Endodermal cell (in vitro differentiated cells): Measurements from ENCODE around the gene DBNDD1. TPM values are rescaled to one million over a fixed set of nuclear protein-coding genes. Genes with fewer than 3 reads are reported as not detected.

ENCODE experiments used
- DNase-seq: peaks from one replicate; pipeline ENCODE4 v3.0.0-alpha.2; 2017
- H3K27ac ChIP-seq: 2 replicates; pipeline ENCODE4 v1.5.1; 2013; ENCODE audit warnings: mild to moderate bottlenecking, low read depth, low read length, moderate library complexity
- H3K27me3 ChIP-seq: 2 replicates; pipeline ENCODE4 v1.6.1; 2013; ENCODE audit warnings: mild to moderate bottlenecking, low read length, moderate library complexity; ENCODE audit not compliant: insufficient read depth, control insufficient read depth, poor library complexity, severe bottlenecking
- H3K36me3 ChIP-seq: 2 replicates; pipeline ENCODE4 v1.7.0; 2013; ENCODE audit warnings: mild to moderate bottlenecking, low read length, moderate library complexity; ENCODE audit not compliant: control insufficient read depth, insufficient read depth
- H3K4me1 ChIP-seq: one replicate; pipeline ENCODE4 v1.7.0; 2013; ENCODE audit warnings: low read length; ENCODE audit not compliant: control insufficient read depth, insufficient read depth
- H3K4me3 ChIP-seq: 2 replicates; pipeline ENCODE4 v1.5.1; 2013; ENCODE audit warnings: mild to moderate bottlenecking, low read length, moderate library complexity
- H3K9ac ChIP-seq: 2 replicates; pipeline ENCODE4 v1.6.1; 2013; ENCODE audit warnings: mild to moderate bottlenecking, low read length, moderate library complexity; ENCODE audit not compliant: poor library complexity, severe bottlenecking; ENCODE audit errors: extremely low read depth
- H3K9me3 ChIP-seq: 2 replicates; pipeline ENCODE4 v1.6.1; 2013; ENCODE audit warnings: mild to moderate bottlenecking, low read length, moderate library complexity; ENCODE audit not compliant: control insufficient read depth
- H3K27ac Mint-ChIP-seq: 2 replicates; pipeline ENCODE4 v1.8.0; 2020; ENCODE audit warnings: mixed read lengths
- H3K27me3 Mint-ChIP-seq: 2 replicates; pipeline ENCODE4 v1.8.0; 2021; ENCODE audit warnings: mild to moderate bottlenecking, mixed read lengths; ENCODE audit not compliant: insufficient read depth
- H3K36me3 Mint-ChIP-seq: 2 replicates; pipeline ENCODE4 v1.8.0; 2020; ENCODE audit warnings: low read depth, mixed read lengths
- H3K4me1 Mint-ChIP-seq: 2 replicates; pipeline ENCODE4 v1.8.0; 2020; ENCODE audit warnings: mixed read lengths
- H3K4me3 Mint-ChIP-seq: 2 replicates; pipeline ENCODE4 v1.8.0; 2020; ENCODE audit warnings: mild to moderate bottlenecking, moderate library complexity, mixed read lengths
- H3K9me3 Mint-ChIP-seq: 2 replicates; pipeline ENCODE4 v1.8.0; 2020; ENCODE audit warnings: mild to moderate bottlenecking, mixed read lengths
- WGBS, 2 experiments: methylation state at CpG; one replicate each; pipeline versions ENCODE4 v1.1.5 to v1.1.7; 2013; ENCODE audit warnings: missing lambda C conversion rate in 2 of 2, mixed read lengths in 1 of 2; ENCODE audit not compliant: insufficient coverage in 1 of 2, insufficient read length in 1 of 2; 5-methylcytosine and 5-hydroxymethylcytosine counted together
- total RNA-seq, 2 donors: library from RNA; stranded (reverse); fragmentation: NEBNext Ultra II Directional in 1 of 2; extraction: Animal tissue kit (Norgen Biotek cat#: 25700) in 1 of 2; gene quantifications; 2 replicates in 1 of 2; 3 replicates in 1 of 2; pipeline ENCODE4 v1.2.1, GENCODE V29; 2021
- TF ChIP-seq, protein P1 (sequence below): fragments of 200-600 bp; sonication (generic); conservative IDR thresholded peaks from 2 replicates; pipeline ENCODE4 v1.5.0; 2021; ENCODE audit warnings: antibody characterized with exemption, mild to moderate bottlenecking

DBNDD1 gene
- total RNA-seq, 2 donors from 2014 or later: 31.5 to 32.5 TPM

DNA sequence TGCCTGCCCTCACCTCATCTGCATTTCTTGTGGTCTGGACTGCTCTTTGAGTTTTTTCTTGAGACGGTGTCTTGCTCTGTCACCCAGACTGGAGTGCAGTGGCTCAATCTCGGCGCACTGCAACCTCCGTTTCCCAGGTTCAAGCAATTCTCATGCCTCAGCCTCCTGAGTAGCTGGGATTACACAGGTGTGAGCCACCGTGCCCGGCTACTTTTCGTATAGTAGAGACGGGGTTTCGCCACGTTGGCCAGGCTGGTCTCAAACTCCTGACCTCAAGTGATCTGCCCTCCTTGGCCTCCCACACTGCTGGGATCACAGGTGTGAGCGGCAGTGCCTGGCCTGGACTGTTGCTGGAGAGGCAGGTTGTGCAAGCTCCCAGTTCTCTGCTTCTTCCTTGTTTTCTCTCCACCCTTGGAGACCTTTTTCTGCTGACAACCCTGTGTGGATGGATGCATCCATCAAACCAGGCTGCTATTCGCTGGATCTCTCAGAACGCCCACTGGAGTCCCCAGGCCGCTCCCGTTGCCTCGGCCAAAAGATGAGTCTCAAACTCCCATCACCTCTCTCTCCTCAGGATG is 22.7 kb upstream of the DBNDD1 start:
- Mint-ChIP-seq H3K36me3 (peaks cover 39% of the 10 kb centered on the region), H3K4me3 (no peak overlapping the region), H3K9me3 (no peaks in the 10 kb centered on the region), H3K27ac (no peak overlapping the region), H3K27me3 (no peaks in the 10 kb centered on the region), H3K4me1 (no peaks in the 10 kb centered on the region)
- no peak overlapping the region for H3K4me3 ChIP-seq
- peaks cover 14% of the 10 kb centered on the region for H3K36me3 ChIP-seq
- H3K27ac ChIP-seq: no peak overlapping the region
- TF ChIP-seq, protein P1, sequence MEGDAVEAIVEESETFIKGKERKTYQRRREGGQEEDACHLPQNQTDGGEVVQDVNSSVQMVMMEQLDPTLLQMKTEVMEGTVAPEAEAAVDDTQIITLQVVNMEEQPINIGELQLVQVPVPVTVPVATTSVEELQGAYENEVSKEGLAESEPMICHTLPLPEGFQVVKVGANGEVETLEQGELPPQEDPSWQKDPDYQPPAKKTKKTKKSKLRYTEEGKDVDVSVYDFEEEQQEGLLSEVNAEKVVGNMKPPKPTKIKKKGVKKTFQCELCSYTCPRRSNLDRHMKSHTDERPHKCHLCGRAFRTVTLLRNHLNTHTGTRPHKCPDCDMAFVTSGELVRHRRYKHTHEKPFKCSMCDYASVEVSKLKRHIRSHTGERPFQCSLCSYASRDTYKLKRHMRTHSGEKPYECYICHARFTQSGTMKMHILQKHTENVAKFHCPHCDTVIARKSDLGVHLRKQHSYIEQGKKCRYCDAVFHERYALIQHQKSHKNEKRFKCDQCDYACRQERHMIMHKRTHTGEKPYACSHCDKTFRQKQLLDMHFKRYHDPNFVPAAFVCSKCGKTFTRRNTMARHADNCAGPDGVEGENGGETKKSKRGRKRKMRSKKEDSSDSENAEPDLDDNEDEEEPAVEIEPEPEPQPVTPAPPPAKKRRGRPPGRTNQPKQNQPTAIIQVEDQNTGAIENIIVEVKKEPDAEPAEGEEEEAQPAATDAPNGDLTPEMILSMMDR: no peak
- no peak overlapping the region for H3K9ac ChIP-seq
- H3K4me1 ChIP-seq: no peaks in the 10 kb centered on the region
- no peaks in the 10 kb centered on the region for H3K27me3 ChIP-seq
- no peaks in the 10 kb centered on the region for H3K9me3 ChIP-seq
- DNase-seq: no peak
- WGBS, 2 experiments: 88 to 97% methylated on average over 11 to 16 of the region's 16 CpGs

DNA sequence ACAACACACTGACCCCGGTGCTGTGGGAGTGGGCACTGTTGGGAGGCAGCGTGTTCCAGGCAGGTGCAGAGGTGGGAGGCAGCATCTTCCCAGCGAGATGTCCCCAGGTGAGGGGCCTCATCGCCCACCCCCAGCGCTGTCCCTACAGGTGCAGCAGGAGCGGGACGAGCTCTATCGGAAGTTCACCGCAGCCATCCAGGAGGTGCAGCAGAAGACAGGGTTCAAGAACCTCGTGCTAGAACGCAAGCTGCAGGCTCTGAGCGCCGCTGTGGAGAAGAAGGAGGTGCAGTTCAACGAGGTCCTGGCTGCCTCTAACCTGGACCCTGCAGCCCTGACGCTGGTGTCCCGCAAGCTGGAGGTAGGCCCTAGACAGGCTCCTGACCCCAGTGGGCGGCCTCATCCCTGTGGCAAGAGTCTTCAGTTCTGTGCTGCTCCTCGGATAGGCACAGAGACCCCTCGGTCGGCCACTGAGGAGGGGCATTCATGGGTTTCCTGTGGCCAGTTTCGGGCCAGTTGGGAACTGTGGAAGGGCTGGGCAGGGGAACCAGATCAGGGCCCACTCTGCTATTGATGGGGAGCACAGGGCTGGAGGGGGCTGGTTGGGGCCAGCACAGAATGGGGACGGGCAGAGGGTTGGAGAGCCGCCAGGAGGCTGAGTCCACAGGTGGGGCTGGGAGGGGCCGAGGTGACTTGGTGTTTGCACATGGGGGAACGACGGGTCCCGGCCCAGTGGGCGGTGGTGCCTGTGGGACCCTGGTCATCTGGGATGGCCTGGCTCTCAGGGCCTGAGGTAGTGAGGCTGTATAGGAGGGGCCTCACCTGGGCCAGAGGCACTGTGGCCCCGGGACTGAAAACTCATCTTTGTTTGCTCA is 21.1 kb upstream of the DBNDD1 start:
- Mint-ChIP-seq H3K4me3 (no peak overlapping the region), H3K27ac (no peak overlapping the region), H3K36me3 (peaks cover 55% of the 10 kb centered on the region), H3K27me3 (no peaks in the 10 kb centered on the region), H3K9me3 (no peaks in the 10 kb centered on the region), H3K4me1 (no peaks in the 10 kb centered on the region)
- Histone ChIP-seq H3K27ac (no peak overlapping the region), H3K4me3 (no peak overlapping the region), H3K27me3 (no peaks in the 10 kb centered on the region), H3K9ac (no peak overlapping the region), H3K36me3 (peaks cover 30% of the 10 kb centered on the region), H3K9me3 (no peaks in the 10 kb centered on the region), H3K4me1 (no peaks in the 10 kb centered on the region)
- TF ChIP-seq, protein P1: no peak
- WGBS, 2 experiments: 93 to 94% methylated on average over 13 to 29 of the region's 29 CpGs
- no peak for DNase-seq

DNA sequence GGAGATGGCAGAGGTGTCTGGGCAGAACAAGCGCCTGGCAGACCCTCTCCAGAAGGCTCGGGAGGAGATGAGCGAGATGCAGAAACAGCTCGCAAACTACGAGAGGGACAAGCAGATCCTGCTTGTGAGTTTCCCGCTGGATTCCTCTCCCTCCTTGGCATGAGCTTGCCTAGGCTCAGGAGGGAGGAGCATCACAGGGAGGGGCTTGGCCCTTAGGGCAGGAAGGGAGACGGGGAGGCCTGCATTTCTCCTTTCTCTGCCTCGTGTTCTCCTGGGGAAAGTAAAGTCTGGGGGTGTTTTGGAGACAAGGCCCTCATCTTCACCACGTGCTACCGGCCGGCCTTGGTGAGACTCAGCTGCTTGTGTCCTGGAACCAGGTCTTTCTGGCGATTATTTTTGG is 18.0 kb upstream of the DBNDD1 start:
- TF ChIP-seq, protein P1: no peak
- no peaks in the 10 kb centered on the region for H3K4me1 Mint-ChIP-seq
- H3K27ac Mint-ChIP-seq: no peak overlapping the region
- WGBS, 2 experiments: 92 to 94% methylated on average over 12 of the region's 12 CpGs
- no peaks in the 10 kb centered on the region for H3K9me3 Mint-ChIP-seq
- Histone ChIP-seq H3K36me3 (peaks cover 44% of the 10 kb centered on the region), H3K4me1 (no peaks in the 10 kb centered on the region), H3K27ac (no peak overlapping the region), H3K27me3 (no peaks in the 10 kb centered on the region), H3K4me3 (no peak overlapping the region), H3K9me3 (no peaks in the 10 kb centered on the region), H3K9ac (no peak overlapping the region)
- H3K36me3 Mint-ChIP-seq: peaks cover 61% of the 10 kb centered on the region
- DNase-seq: no peak
- no peaks in the 10 kb centered on the region for H3K27me3 Mint-ChIP-seq
- H3K4me3 Mint-ChIP-seq: no peak overlapping the region
